H1 (cell line): ENCODE data around the gene PGBD5. TPM values are rescaled to one million over a fixed set of nuclear protein-coding genes. Genes with fewer than 3 reads are reported as not detected.

ENCODE experiments used
- ASH2L ChIP-seq: fragments of 200-600, 300-600 bp; sonication (generic); IDR thresholded peaks from one replicate; pipeline ENCODE4 v1.7.1; 2017; ENCODE audit warnings: low read length
- CREB1 ChIP-seq: IDR thresholded peaks from 2 replicates; pipeline ENCODE4 v1.6.1; 2012; ENCODE audit warnings: inconsistent platforms
- NRF1 ChIP-seq: IDR thresholded peaks from 2 replicates; pipeline ENCODE4 v1.6.1; 2011; ENCODE audit warnings: mild to moderate bottlenecking, low read depth, low read length, improper control_type of control experiment
- RXRA ChIP-seq: IDR thresholded peaks from 2 replicates; pipeline ENCODE4 v1.6.1; 2011; ENCODE audit warnings: low read depth, mild to moderate bottlenecking, low read length, moderate library complexity; ENCODE audit not compliant: insufficient read depth
- TEAD4 ChIP-seq: IDR thresholded peaks from 2 replicates; pipeline ENCODE4 v1.6.1; 2012; ENCODE audit warnings: low read depth, low read length, inconsistent platforms, mixed read lengths
- polyA plus RNA-seq, 7 experiments: library from polyadenylated mRNA; depleted of rRNA in 3 of 7; stranded (reverse) in 5 of 7; unstranded in 2 of 7; fragments of >200 nt in 5 of 7; fragments of 200-250 nt in 2 of 7; gene quantifications; 1 replicate in 5 of 7; 2 replicates in 1 of 7; 4 replicates in 1 of 7; pipeline versions ENCODE4 v1.2.1 to v1.2.3, GENCODE V29; 2011 to 2013; ENCODE audit warnings: missing spikeins in 2 of 7, mixed read lengths in 2 of 7
- total RNA-seq: library from RNA; stranded (reverse); fragmentation: NEBNext Ultra II Directional; extraction: Animal tissue kit (Norgen Biotek cat#: 25700); gene quantifications from 2 replicates; pipeline ENCODE4 v1.2.1, GENCODE V29; 2021
- TF ChIP-seq, protein P1 (sequence below): IDR thresholded peaks from 2 replicates; pipeline ENCODE4 v1.6.1; 2012; ENCODE audit warnings: inconsistent platforms

The PGBD5 gene
- total and polyA plus RNA-seq, 2 of the 8 experiments (the other 6 are each of a cell fraction or from before 2014, with no cell fraction given) = 16.3 to 18.4 TPM

DNA sequence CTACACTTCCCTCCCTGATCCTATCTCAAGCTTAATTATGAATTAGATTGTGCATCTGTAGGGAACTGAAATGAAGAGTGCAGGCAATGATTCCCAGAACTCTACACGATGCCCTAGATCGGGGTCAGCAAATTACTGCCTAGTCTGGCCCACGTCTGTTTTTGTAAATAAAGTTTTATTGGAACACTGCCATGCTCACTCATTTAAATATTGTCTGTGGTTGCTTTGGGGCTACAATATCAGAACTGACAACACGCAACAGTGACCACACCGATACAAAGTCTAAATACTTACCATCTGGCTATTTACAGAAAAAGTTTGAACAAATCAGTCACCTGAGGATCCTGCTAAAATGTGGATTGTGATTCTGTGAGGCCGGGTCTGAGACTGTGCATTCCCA, 74.1 kb downstream of the PGBD5 start (continued):
- no peak for TF ChIP-seq TEAD4
- TF ChIP-seq CREB1 = no peak
- TF ChIP-seq, protein P1, sequence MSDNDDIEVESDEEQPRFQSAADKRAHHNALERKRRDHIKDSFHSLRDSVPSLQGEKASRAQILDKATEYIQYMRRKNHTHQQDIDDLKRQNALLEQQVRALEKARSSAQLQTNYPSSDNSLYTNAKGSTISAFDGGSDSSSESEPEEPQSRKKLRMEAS = no peak
- TF ChIP-seq ASH2L = no peak
- no peak for TF ChIP-seq RXRA
- TF ChIP-seq NRF1 = no peak
- TF ChIP-seq, all 59 proteins: peak for 0
